Right atrium auricular region (tissue), 2 donors: ENCODE measurements around the gene GMDS. TPM values are rescaled to one million over a fixed set of nuclear protein-coding genes. Genes with fewer than 3 reads are reported as not detected.

Experiments
- DNase-seq: peaks from one replicate; pipeline ENCODE4 v3.0.0-alpha.2; 2019; ENCODE audit warnings: low spot score
- H3K27ac ChIP-seq, 2 donors: fragments of 200-600 bp; sonication (generic); 1 replicate in 1 of 2; 2 replicates in 1 of 2; pipeline ENCODE4 v1.5.1; 2016 to 2019
- H3K27me3 ChIP-seq, 2 donors: fragments of 200-600 bp; sonication (generic); one replicate each; pipeline versions ENCODE4 v1.5.1 to v1.6.0; 2017 to 2019
- H3K36me3 ChIP-seq: fragments of 200-600 bp; sonication (generic); one replicate; pipeline ENCODE4 v1.5.1; 2016
- H3K4me1 ChIP-seq, 2 donors: fragments of 200-600 bp; sonication (generic); one replicate each; pipeline versions ENCODE4 v1.5.1 to v1.6.0; 2017 to 2019
- H3K4me3 ChIP-seq, 2 donors: fragments of 200-600 bp; sonication (generic); 1 replicate in 1 of 2; 2 replicates in 1 of 2; pipeline ENCODE4 v1.5.1; 2017 to 2019; ENCODE audit warnings: mild to moderate bottlenecking in 1 of 2, moderate library complexity in 1 of 2
- H3K9me3 ChIP-seq, 2 donors: fragments of 200-600 bp; sonication (generic); one replicate each; pipeline ENCODE4 v1.5.1; 2019
- CTCF ChIP-seq, 2 donors: fragments of 200-600 bp; sonication (generic); IDR thresholded peaks; one replicate each; pipeline ENCODE4 v1.5.1; 2019; ENCODE audit warnings: antibody characterized with exemption in 2 of 2
- total RNA-seq, 2 donors: library from RNA; depleted of rRNA; stranded (reverse); fragments of >200 nt; gene quantifications; one replicate each; pipeline ENCODE4 v1.1.0, GENCODE V29; 2016

The GMDS gene
- total RNA-seq, 2 donors from 2014 or later = 11.1 to 11.8 TPM

GRCh38 chr6:1817033-1817761, 428.2 kb downstream of the GMDS start:
- H3K27ac ChIP-seq = no peak overlapping the region
- no peak for DNase-seq
- H3K4me3 ChIP-seq = no peak overlapping the region
- no peaks in the 10 kb centered on the region for H3K9me3 ChIP-seq
- TF ChIP-seq CTCF (IDR thresholded peaks at IDR 0.05) = no peak
- H3K36me3 ChIP-seq = no peaks in the 10 kb centered on the region
- H3K27me3 ChIP-seq = no peaks in the 10 kb centered on the region
- H3K4me1 ChIP-seq = peaks cover 0 to 6% of the 10 kb centered on the region in 2 donors

- H3K27me3 ChIP-seq = no peaks in the 10 kb centered on the region
- no peak for DNase-seq
- H3K9me3 ChIP-seq = no peaks in the 10 kb centered on the region
- no peak overlapping the region for H3K4me3 ChIP-seq
- no peaks in the 10 kb centered on the region for H3K4me1 ChIP-seq
- no peak for TF ChIP-seq CTCF (IDR thresholded peaks at IDR 0.05)
- no peak overlapping the region for H3K27ac ChIP-seq
- no peaks in the 10 kb centered on the region for H3K36me3 ChIP-seq
These were observed 429.5 kb downstream of the GMDS start for GRCh38 chr6:1815827-1816452.

GRCh38 chr6:1814279-1814678, 431.1 kb downstream of the GMDS start:
- Histone ChIP-seq H3K27ac (no peak overlapping the region), H3K27me3 (no peaks in the 10 kb centered on the region), H3K4me1 (no peaks in the 10 kb centered on the region), H3K4me3 (no peak overlapping the region), H3K36me3 (no peaks in the 10 kb centered on the region), H3K9me3 (no peaks in the 10 kb centered on the region)
- DNase-seq = no peak
- no peak for TF ChIP-seq CTCF (IDR thresholded peaks at IDR 0.05)

GRCh38 chr6:1812487-1812886, 432.9 kb downstream of the GMDS start:
- no peaks in the 10 kb centered on the region for H3K36me3 ChIP-seq
- no peaks in the 10 kb centered on the region for H3K4me1 ChIP-seq
- no peaks in the 10 kb centered on the region for H3K9me3 ChIP-seq
- DNase-seq = no peak
- no peak overlapping the region for H3K27ac ChIP-seq
- no peak overlapping the region for H3K4me3 ChIP-seq
- no peak for TF ChIP-seq CTCF (IDR thresholded peaks at IDR 0.05)
- no peaks in the 10 kb centered on the region for H3K27me3 ChIP-seq

GRCh38 chr6:1812034-1812433, 433.4 kb downstream of the GMDS start:
- Histone ChIP-seq H3K27me3 (no peaks in the 10 kb centered on the region), H3K4me3 (no peak overlapping the region), H3K27ac (no peak overlapping the region), H3K9me3 (no peaks in the 10 kb centered on the region), H3K36me3 (no peaks in the 10 kb centered on the region), H3K4me1 (no peaks in the 10 kb centered on the region)
- TF ChIP-seq CTCF (IDR thresholded peaks at IDR 0.05) = no peak
- DNase-seq = no peak
